ENCODE measurements around the gene MAML3. TPM values are rescaled to one million over a fixed set of nuclear protein-coding genes. Genes with fewer than 3 reads are reported as not detected.

The MAML3 gene
- total and polyA plus RNA-seq, 2 of the 13 experiments (the other 11 are each of a cell fraction or from before 2014, with no cell fraction given) = 0.05 to 0.13 TPM

DNA sequence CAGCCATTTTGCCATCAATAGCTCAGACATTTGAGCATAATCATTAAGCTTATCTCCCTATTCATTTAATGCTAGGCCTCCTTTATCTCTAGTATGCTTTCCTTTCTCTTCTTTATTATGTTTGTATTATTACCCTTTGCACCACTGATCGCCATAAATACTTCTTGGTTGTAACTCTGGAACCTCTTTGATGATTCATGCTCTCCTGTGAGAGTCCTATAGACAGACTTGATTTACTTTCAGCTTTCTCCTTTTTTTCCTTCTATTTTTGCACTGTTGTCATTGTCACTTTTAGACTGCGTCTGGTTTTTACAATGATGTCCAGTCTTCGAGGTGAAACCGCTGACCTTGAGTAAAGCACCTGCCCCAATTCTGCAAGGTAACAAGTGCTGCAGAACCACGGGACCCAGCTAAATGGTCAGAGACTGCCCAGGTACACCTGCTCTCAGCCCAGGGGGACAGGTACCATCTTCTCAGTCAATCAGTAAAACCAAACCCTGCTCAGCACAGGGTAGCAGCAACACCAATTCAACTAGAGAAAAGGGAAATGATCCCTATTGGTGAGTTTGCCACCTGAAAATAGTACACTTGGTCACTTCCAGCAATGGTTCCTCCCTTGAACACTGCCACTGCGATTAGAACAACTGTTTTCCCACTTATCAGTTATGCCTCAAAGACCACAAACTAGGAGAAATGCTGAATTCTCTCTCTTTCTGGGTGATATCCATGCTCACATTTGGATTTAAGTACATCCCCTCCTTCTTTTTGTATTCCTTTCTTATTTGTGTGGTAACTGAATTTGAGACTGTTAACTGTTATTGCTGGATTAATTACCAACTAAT, 125.1 kb downstream of the MAML3 start (continued):
- TF ChIP-seq, protein P1, sequence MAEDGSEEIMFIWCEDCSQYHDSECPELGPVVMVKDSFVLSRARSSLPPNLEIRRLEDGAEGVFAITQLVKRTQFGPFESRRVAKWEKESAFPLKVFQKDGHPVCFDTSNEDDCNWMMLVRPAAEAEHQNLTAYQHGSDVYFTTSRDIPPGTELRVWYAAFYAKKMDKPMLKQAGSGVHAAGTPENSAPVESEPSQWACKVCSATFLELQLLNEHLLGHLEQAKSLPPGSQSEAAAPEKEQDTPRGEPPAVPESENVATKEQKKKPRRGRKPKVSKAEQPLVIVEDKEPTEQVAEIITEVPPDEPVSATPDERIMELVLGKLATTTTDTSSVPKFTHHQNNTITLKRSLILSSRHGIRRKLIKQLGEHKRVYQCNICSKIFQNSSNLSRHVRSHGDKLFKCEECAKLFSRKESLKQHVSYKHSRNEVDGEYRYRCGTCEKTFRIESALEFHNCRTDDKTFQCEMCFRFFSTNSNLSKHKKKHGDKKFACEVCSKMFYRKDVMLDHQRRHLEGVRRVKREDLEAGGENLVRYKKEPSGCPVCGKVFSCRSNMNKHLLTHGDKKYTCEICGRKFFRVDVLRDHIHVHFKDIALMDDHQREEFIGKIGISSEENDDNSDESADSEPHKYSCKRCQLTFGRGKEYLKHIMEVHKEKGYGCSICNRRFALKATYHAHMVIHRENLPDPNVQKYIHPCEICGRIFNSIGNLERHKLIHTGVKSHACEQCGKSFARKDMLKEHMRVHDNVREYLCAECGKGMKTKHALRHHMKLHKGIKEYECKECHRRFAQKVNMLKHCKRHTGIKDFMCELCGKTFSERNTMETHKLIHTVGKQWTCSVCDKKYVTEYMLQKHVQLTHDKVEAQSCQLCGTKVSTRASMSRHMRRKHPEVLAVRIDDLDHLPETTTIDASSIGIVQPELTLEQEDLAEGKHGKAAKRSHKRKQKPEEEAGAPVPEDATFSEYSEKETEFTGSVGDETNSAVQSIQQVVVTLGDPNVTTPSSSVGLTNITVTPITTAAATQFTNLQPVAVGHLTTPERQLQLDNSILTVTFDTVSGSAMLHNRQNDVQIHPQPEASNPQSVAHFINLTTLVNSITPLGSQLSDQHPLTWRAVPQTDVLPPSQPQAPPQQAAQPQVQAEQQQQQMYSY (CRISPR knock-in tag; IDR thresholded peaks at IDR 0.05) = no peak
- TF ChIP-seq, protein P2, sequence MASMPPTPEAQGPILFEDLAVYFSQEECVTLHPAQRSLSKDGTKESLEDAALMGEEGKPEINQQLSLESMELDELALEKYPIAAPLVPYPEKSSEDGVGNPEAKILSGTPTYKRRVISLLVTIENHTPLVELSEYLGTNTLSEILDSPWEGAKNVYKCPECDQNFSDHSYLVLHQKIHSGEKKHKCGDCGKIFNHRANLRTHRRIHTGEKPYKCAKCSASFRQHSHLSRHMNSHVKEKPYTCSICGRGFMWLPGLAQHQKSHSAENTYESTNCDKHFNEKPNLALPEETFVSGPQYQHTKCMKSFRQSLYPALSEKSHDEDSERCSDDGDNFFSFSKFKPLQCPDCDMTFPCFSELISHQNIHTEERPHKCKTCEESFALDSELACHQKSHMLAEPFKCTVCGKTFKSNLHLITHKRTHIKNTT (CRISPR knock-in tag; IDR thresholded peaks at IDR 0.05) = no peak

DNA sequence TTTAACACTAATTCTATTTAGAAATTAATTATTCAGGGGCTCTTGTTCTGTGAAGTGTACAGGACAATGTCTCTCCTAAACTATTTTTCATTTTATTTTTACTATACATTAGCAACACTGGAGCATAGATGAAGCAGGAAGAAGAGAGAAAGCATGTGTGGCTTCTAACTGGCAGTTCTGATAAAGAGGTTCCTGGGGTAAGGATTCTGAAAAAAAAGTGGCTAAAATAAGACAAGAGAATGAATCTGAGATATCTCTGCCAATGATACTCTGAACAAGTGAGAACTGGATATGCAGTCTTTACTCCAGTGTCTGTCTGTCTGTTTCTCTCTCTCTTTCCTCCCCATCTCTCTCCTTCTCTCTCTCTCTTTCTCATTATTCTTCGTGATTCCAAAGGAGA, 125.9 kb downstream of the MAML3 start:
- DNase-seq (ENCODE audit: low spot score) (no peak), FAIRE-seq (no peak), ATAC-seq (no peak)
- Histone ChIP-seq H4K20me1 (ENCODE audit: insufficient read depth, low read length) (no peaks in the 10 kb centered on the region), H3K9me3 (ENCODE audit: low read length) (no peaks in the 10 kb centered on the region), H3K27ac (ENCODE audit: extremely low read length, insufficient read depth, low read length) (no peak overlapping the region), H3K9ac (ENCODE audit: insufficient read depth, low read depth, low read length) (no peak overlapping the region), H3K36me3 (replicated peaks in 1 of 2; ENCODE audit: control insufficient read depth in 1 of 2, insufficient read depth in 2 of 2, low read length in 2 of 2) (no peaks in the 10 kb centered on the region), H3K4me1 (ENCODE audit: insufficient read depth, low read length) (no peaks in the 10 kb centered on the region), H3K4me2 (ENCODE audit: low read depth, low read length) (no peak overlapping the region), H3K79me2 (ENCODE audit: insufficient read depth, low read length) (no peaks in the 10 kb centered on the region), H3K4me3 (replicated peaks in 1 of 3; ENCODE audit: insufficient read depth in 1 of 3, low read depth in 2 of 3, low read length in 3 of 3) (no peak overlapping the region), H3K27me3 (ENCODE audit: control insufficient read depth in 1 of 2, insufficient read depth in 2 of 2, low read length in 2 of 2) (peaks cover 2 to 11% of the 10 kb centered on the region in 2 experiments; a peak in 3 of 5 replicates), H2AFZ (ENCODE audit: low read length) (no peak overlapping the region)
- no TSS peak for BruUV-seq (replicated peaks)
- WGBS (ENCODE audit: low lambda C conversion rate) = 8% methylated on average over 1 of the region's 1 CpG
- TF ChIP-seq ZNF720 (CRISPR knock-in tag; IDR thresholded peaks at IDR 0.05) (no peak), ZNF138 (CRISPR knock-in tag; IDR thresholded peaks at IDR 0.05; ENCODE audit: low read depth) (no peak)
- intact Hi-C loops (cut with micrococcal nuclease; ENCODE audit: unreplicated experiment) = no loop called here
- in situ Hi-C loops (cut with HindIII; ENCODE audit: extremely low pct_ligation_motif_present, low pct_unique_long_range_greater_than_20kb) = no loop called here
- ChIA-PET POLR2A (no interaction called here), CTCF (ENCODE audit: low intra/inter-chr PET ratio, low total read pairs) (no interaction called here)

Data from HepG2 (cell line).